Endothelial cell of umbilical vein (primary cell): ENCODE measurements around the gene FAM177B.

Source experiments
- CTCF ChIP-seq, 2 donors: IDR thresholded peaks; 1 replicate in 1 of 2; 2 replicates in 1 of 2; pipeline ENCODE4 v1.5.1; 2011; ENCODE audit warnings: low read length in 2 of 2, mild to moderate bottlenecking in 2 of 2, moderate library complexity in 2 of 2, control low read depth in 1 of 2, inconsistent platforms in 1 of 2, low read depth in 1 of 2; ENCODE audit not compliant: insufficient read depth in 1 of 2; ENCODE audit errors: extremely low read depth in 1 of 2
- EZH2 ChIP-seq: IDR thresholded peaks from 2 replicates; pipeline ENCODE4 v1.6.1; 2012; ENCODE audit warnings: borderline replicate concordance, low read depth, mild to moderate bottlenecking, moderate library complexity, low read length, inconsistent platforms; ENCODE audit not compliant: severe bottlenecking
- FOS ChIP-seq: IDR thresholded peaks from 2 replicates; pipeline ENCODE4 v1.6.1; 2011; ENCODE audit warnings: mild to moderate bottlenecking, low read length, moderate library complexity, borderline replicate concordance; ENCODE audit not compliant: insufficient read depth
- JUN ChIP-seq: IDR thresholded peaks from 2 replicates; pipeline ENCODE4 v1.6.1; 2011; ENCODE audit warnings: borderline replicate concordance, low read depth; ENCODE audit not compliant: insufficient read length, insufficient read depth
- MAX ChIP-seq: IDR thresholded peaks from 2 replicates; pipeline ENCODE4 v1.6.1; 2011; ENCODE audit not compliant: insufficient read depth, insufficient read length
- POLR2A ChIP-seq: IDR thresholded peaks from 2 replicates; pipeline ENCODE4 v1.6.1; 2012; ENCODE audit warnings: low read depth, mild to moderate bottlenecking, control low read depth, low read length
- POLR2AphosphoS5 ChIP-seq: IDR thresholded peaks from 2 replicates; pipeline ENCODE4 v1.6.1; 2012; ENCODE audit warnings: low read depth, mild to moderate bottlenecking, control low read depth, low read length, moderate library complexity; ENCODE audit not compliant: insufficient read depth

GRCh38 chr1:222798975-222799374, 62.0 kb downstream of the FAM177B start:
- TF ChIP-seq POLR2AphosphoS5 (no peak), CTCF (IDR thresholded peaks at IDR 0.05; ENCODE audit: extremely low read depth in 1 of 2, insufficient read depth in 1 of 2, low read depth in 1 of 2, low read length in 2 of 2) (no peak), POLR2A (no peak), EZH2 (no peak), MAX (no peak), FOS (no peak), JUN (no peak)
